NCI-H524 treated with DMSO at 0.1 percent for 48 hours (cell line): Measurements from ENCODE around the gene TMA7B.
"Not testable (repeated sequence)": the region's sequence is repeated elsewhere in the genome, so short reads cannot be mapped to it uniquely, and the experiment has no call there.

ENCODE experiments used
- DNase-seq: peaks from one replicate; lab custom pipeline; 2025; lab: John Stamatoyannopoulos, UW

The TMA7B gene

DNA sequence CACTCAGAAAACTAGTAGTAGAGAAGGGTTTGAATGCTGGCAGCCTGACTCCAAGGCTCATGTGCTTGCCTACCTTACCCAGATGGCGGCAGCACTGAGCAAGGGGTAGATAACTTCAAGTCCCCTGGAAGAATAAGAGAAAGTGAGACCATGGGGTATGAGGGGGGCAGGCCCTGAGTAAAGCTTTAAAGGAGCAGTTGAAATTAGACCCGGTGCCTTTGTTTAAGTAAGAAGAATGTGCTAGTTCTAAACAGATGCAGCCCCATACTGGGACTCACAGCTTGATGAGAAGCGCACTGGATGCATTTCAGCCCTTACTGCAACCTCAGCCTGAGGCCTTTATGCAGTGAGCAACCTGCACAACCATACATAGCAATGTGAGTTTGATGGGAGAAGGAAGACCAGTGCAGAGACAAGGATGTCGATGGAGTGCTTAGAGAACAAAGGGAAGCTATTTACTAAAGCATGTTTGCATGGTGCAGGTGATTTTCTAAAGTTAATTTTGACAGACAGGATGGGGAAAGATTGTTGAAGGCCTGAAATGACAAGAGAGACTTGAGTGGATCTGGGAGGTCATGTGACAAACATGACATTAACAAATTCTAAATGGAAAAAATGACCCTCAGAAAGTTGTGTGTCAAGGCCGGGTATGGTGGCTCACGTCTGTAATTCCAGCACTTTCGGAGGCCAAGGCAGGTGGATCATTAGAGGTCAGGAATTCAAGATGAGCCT is 27.1 kb upstream of the TMA7B start:
- no peak for DNase-seq

- no peak for DNase-seq
Measured at GRCh38 chr22:39933741-39934140, 26.5 kb upstream of the TMA7B start.

DNA sequence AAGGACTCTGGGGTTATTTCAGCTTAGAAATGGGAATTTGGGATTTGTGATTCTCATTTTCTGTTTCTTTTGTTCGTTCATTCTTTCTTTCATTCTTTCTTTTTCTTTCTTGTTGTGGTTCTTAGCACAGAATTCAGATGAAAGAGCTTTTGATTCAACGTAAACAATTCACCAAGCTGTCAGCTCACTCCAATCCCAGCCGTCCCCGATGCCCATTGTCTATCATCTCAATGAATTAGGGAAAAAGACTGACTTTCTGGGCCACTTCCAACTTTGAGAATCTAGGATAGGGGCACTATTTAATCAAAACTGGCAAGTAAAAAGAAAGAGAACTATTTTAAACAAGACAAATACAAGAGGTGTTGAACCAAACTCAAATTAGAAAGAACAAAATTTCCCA is 25.1 kb upstream of the TMA7B start:
- DNase-seq: no peak

- DNase-seq: no peak
Measured at GRCh38 chr22:39935612-39936011, 24.6 kb upstream of the TMA7B start.

DNA sequence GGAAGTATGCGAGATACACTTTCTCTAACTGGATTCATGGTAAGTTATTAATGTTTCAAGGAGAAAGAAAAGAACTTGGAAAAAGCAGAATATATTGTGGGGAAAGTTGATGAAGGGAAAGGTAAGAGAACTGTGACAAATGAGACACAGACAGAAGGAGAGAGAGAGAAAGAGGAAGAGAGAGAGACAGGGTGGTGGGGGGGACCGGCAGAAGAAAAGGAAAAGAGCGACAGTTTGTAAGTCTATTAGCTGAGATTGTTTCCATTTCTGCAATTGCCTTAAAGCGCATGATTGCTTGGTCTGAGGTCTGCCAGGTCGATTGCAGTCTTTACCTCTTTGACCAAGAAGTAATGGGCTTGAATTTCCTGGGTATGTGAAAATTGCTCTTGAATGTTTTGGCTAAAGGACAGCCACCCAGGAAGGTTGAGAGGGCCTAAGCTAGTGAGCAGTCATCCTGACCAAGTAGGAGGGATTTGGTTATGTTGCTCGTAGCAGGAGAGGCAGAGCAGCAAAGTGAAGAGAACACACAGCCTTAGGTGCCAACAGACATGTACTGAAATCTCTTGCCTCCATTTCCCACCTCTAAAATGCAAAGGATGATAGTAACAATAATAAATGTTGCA is 23.6 kb upstream of the TMA7B start:
- no peak for DNase-seq

GRCh38 chr22:39937906-39938305 is 22.3 kb upstream of the TMA7B start:
- DNase-seq: no peak

DNA sequence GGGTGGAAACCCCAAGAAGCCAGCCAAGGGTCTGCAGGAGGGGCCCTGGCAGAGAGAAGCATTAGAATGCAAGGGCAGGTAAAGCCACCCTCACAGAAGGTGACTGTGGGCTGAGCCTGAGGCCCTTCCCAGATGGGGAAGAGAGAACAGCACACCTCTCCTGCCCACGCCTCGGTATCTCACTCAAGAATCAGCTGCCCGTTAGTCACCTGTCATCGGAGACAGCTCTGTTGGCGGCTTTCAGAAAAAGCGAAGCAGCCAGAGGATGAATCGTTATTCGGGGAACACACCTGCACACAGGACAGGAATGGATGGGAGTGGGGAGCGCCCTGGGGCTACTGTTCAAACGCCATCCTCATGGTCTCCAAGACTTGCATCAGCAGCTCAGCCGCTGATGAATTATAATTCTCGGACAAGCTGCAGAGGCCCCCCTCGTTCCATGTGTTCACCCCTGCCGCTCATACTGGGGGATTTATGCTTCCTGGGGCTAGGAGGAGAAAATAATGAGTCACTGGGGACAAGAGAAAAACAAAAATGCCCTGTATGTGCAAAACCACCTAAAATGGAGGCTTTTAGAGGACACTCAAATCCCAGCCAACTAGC is 21.6 kb upstream of the TMA7B start:
- no peak for DNase-seq

GRCh38 chr22:39939830-39940229 is 20.4 kb upstream of the TMA7B start:
- DNase-seq: no peak

DNA sequence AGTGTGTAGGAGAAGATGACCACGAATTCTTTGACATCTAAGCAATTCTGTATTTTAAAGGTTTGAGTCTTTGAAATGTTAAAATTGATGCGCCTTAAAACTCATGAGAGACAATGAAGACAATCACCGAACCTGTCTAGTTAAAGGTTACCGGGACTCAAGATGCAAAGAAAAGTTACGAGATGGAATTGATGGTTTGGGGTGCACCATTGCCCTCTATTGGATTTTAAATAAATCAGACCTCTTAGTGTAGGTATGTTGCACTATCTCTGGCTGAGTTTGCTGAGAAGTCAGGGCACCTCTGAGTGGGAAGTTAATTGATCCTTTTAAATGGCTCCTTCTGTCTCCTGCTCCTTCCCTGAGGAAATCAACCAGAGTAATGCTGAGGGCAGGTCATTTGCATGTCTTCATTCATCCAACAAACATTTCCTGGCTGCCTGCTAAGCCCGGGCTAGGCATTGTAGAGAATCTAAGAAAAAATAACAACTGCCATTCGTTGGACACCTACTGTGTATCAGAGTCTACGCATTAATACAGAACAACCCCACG is 19.4 kb upstream of the TMA7B start:
- no peak for DNase-seq

- no peak for DNase-seq
Measured at GRCh38 chr22:39941601-39942000, 18.6 kb upstream of the TMA7B start.

DNA sequence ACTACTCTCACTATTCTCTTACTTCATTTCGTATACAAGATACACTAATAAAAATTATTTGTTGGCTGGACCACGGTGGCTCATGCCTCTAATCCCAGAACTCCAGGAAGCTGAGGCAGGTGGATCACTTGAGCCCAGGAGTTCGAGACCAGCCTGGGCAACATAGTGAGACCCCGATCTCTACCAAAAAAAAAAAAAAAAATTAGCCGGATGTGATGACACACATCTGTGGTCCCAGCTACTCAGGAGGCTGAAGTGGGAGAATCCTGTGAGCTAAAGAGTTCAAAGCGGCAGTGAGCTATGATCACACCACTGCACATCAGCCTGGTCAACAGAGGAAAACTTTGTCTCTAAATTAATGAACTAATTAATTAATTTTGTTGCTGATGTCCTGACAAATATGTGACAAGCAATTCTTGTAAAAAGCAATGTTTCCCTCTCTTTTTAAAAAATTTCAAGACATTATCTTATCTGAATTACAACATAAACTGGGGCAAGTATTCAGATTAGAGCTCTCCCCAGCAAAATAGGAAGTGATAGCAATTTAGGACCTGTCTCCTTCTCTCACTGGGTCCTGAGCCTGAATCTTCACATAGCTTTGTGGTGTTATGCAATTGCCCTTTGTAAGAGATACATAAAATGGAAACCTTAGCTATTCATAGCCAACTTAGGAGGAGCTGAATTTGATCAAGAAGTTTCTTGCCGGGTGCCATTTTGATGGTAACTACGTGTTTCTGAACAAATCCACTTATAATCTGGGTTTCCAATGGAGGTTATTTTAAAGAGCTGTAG is 17.6 kb upstream of the TMA7B start:
- no peak for DNase-seq

DNA sequence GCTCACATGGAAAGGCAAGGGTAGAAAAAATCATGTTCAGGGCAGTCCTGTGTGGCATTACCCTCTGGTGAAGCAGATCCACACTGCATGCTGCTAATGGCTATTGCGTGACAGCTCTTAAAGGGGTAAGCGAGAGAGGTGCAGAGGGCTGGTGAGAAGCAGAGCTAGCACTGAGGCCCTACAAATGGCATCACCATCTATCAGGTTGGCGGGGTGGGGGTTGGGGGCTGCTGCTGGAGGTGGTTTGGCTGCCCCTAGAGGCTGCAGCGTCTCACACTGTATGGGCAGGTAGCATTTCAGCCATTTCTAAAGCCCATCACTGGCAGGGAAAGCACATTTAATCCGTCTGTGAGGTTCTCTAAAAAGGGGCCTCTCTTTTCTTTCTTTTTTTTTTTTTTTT is 16.9 kb upstream of the TMA7B start:
- no peak for DNase-seq

DNA sequence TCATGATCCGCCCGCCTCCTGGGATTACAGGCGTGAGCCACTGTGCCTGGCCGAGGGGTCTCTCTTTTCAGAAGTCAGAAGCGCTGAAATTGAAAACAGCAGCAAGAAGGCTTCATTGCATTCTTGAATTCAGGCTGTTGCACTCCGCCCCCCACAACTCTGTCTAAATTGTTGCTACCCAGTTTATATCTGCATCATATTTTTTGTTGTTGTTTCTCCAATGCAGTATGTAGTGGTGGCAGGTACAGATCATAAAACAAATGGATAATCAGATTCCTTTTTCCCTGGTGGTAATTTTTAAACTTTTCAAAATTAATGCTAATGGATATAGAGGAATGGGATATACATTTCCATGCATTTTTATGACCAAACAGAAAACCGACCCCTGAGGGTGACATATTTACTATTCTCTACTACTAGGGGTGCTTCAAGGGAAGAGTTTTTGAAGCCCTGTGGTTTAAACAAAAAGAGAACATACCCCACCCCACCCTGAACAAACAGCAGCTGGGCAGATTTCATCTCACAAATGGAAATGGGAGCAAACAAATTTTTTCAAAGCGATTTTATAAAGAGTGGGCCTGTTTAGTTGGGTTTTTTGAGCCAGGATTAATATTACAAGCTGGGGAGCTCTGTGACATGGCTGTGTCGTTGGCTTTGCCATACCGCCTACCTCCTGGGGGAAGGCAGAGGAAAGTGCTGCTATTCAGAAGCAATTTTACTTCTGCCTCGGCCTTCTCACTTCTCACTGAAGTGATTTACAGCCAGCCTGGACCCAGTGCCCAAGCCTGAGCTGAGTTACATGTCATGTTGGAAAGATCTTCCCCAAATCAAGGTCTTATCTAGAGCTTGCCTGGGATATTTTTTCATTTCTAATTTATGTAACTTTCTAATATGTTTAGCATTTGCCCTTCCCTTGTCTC is 16.0 kb upstream of the TMA7B start:
- DNase-seq: no peak

GRCh38 chr22:39946126-39946502 is 14.1 kb upstream of the TMA7B start:
- no peak for DNase-seq

- DNase-seq: no peak
Measured at GRCh38 chr22:39946503-39947219, 13.5 kb upstream of the TMA7B start.

DNA sequence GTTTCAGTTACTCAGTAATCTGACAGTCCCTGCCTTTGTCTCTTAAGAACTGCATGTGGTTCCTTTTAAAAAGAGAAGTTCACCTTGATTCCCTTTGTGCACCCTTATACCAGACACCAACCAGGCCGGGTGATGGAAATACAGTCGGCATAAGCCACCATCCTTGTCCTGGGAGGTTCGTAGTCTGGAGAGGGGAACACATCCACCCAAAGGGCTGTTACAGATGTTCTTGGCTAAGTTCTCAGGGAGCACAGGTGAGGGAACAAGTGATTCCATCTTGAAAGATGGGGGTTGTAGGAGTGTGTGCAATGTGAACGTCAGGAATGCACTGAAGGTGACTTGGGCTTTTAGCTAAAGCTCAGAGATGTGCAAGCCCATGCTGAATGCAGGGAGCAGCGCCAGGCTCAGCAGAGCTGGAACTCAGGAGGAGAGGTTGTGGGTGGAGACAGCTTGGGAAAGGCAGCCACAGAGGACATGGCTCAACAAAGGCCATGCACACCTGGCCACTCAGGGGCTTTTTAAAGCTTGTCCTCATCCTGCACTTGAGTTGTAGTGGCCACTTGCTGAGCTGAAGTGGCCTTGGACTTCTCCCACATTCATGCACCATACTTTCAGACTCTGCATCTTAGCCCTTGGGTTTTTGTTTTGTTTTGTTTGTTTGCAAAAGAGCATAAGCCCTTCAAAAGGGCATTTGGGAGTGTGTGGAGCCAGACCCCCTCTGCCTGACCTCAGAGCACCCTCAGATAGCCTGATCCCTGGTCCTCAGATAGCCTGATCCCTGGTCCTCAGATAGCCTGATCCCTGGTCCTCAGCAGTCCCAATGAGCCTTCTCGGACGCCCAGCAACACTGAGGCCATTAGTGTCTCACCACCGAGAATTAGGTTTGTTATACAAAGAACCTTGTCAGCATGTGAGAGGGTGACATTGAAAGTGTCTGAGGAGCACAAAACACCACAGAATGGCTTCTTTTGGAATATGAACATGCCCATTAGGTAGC is 12.7 kb upstream of the TMA7B start:
- DNase-seq: no peak

- DNase-seq: no peak
Measured at GRCh38 chr22:39949964-39950737, 10.0 kb upstream of the TMA7B start.

DNA sequence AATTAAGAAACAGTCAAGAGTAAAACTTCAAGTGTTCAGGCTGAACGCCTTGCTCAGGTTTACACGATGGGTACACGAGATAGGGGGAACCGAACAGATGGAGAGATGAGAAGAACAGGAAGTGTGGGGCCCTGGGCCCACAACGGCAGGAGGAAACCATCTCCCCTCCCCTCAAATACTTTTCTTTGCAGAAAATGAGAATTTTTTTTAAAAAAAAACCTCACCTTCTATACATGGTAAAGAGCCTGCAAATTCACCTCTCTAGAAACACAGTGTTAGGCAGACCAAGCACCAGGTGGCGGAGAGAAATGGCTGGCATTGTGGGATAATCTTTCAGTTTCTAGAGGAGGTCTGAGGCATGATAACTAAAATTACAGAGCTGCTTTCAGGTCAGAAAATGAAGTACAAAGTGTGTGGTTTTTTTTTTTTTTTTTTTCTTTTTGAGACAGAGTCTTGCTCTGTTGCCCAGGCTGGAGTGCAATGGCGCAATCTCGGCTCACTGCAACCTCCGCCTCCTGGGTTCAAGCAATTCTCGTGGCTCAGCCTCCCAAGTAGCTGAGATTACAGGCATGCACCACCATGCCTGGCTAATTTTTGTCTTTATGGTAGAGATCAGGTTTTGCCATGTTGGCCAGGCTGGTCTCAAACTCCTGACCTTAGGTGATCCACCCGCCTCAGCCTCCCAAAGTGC is 8.4 kb upstream of the TMA7B start:
- DNase-seq: not testable (repeated sequence)
